Measurements from ENCODE around the gene OSER1.

The OSER1 gene

GRCh38 chr20:44224637-44225036 lies 14.1 kb upstream of the OSER1 start:
- DNase-seq (ENCODE audit: low read depth in 2 of 2), result no peak

GRCh38 chr20:44223721-44224120 lies 13.2 kb upstream of the OSER1 start:
- no peak for DNase-seq (ENCODE audit: low read depth in 2 of 2)

GRCh38 chr20:44222633-44223368 lies 12.2 kb upstream of the OSER1 start:
- DNase-seq (ENCODE audit: low read depth in 2 of 2), result no peak

GRCh38 chr20:44222027-44222426 lies 11.5 kb upstream of the OSER1 start:
- no peak for DNase-seq (ENCODE audit: low read depth in 2 of 2)

GRCh38 chr20:44221368-44221954 lies 10.9 kb upstream of the OSER1 start:
- DNase-seq (ENCODE audit: low read depth in 2 of 2), result no peak

- no peak for DNase-seq (ENCODE audit: low read depth in 2 of 2)
Measured at GRCh38 chr20:44219791-44220190, 9.2 kb upstream of the OSER1 start.

GRCh38 chr20:44219170-44219730 lies 8.7 kb upstream of the OSER1 start:
- no peak for DNase-seq (ENCODE audit: low read depth in 2 of 2)

GRCh38 chr20:44218446-44218845 lies 7.9 kb upstream of the OSER1 start:
- DNase-seq (ENCODE audit: low read depth in 2 of 2), result no peak

GRCh38 chr20:44217342-44218092 lies 6.9 kb upstream of the OSER1 start:
- peak; percentile 8 to 18 for DNase-seq (ENCODE audit: low read depth in 2 of 2)

- DNase-seq (ENCODE audit: low read depth in 2 of 2), result peak; percentile 17 to 20
Measured at GRCh38 chr20:44215125-44215524, 4.6 kb upstream of the OSER1 start.

- DNase-seq (ENCODE audit: low read depth in 2 of 2), result no peak
Measured at GRCh38 chr20:44212792-44213191, 2.2 kb upstream of the OSER1 start.

GRCh38 chr20:44211177-44212039 lies 837 bp upstream of the OSER1 start:
- DNase-seq (ENCODE audit: low read depth in 2 of 2), result no peak

- no peak for DNase-seq (ENCODE audit: low read depth in 2 of 2)
Measured at GRCh38 chr20:44209686-44210405, 725 bp downstream of the OSER1 start.

- no peak for DNase-seq (ENCODE audit: low read depth in 2 of 2)
Measured at GRCh38 chr20:44208770-44209169, 1.8 kb downstream of the OSER1 start.

- DNase-seq (ENCODE audit: low read depth in 2 of 2), result no peak
Measured at GRCh38 chr20:44208165-44208564, 2.4 kb downstream of the OSER1 start.

- DNase-seq (ENCODE audit: low read depth in 2 of 2), result no peak
Measured at GRCh38 chr20:44207126-44207723, 3.3 kb downstream of the OSER1 start.

- DNase-seq (ENCODE audit: low read depth in 2 of 2), result no peak
Measured at GRCh38 chr20:44206132-44206531, 4.4 kb downstream of the OSER1 start.

- DNase-seq (ENCODE audit: low read depth in 2 of 2), result no peak
Measured at GRCh38 chr20:44204832-44205215, 5.7 kb downstream of the OSER1 start.

- peak; percentile 80 to 81 for DNase-seq (ENCODE audit: low read depth in 2 of 2)
Measured at GRCh38 chr20:44204156-44204831, 6.3 kb downstream of the OSER1 start.

- DNase-seq (ENCODE audit: low read depth in 2 of 2), result no peak
Measured at GRCh38 chr20:44203161-44203560, 7.4 kb downstream of the OSER1 start.
